H9 (cell line): Measurements from ENCODE around the gene IMMP2L. TPM values are rescaled to one million over a fixed set of nuclear protein-coding genes. Genes with fewer than 3 reads are reported as not detected.

ENCODE experiments used
- DNase-seq: peaks from one replicate; pipeline ENCODE4 v3.0.0-alpha.2; 2017
- H2AFZ ChIP-seq: one replicate; pipeline ENCODE4 v1.6.1; 2013; ENCODE audit warnings: mild to moderate bottlenecking, low read length, control low read depth, moderate library complexity
- H2AK5ac ChIP-seq: 2 replicates; pipeline ENCODE4 v1.6.1; 2013; ENCODE audit warnings: low read length, control low read depth, mixed read lengths; ENCODE audit not compliant: insufficient read length
- H2BK120ac ChIP-seq: one replicate; pipeline ENCODE4 v1.6.1; 2013; ENCODE audit warnings: low read depth, mild to moderate bottlenecking, low read length, control low read depth, inconsistent platforms; ENCODE audit not compliant: poor library complexity, severe bottlenecking
- H2BK12ac ChIP-seq: 2 replicates; pipeline ENCODE4 v1.6.1; 2013; ENCODE audit warnings: low read length, control low read depth, mixed read lengths, low read depth; ENCODE audit not compliant: insufficient read length
- H2BK15ac ChIP-seq: 2 replicates; pipeline ENCODE4 v1.6.1; 2013; ENCODE audit warnings: low read depth, low read length, control low read depth
- H2BK20ac ChIP-seq: one replicate; pipeline ENCODE4 v1.6.1; 2013; ENCODE audit warnings: low read depth, mild to moderate bottlenecking, low read length, control low read depth, inconsistent platforms; ENCODE audit not compliant: poor library complexity, severe bottlenecking
- H2BK5ac ChIP-seq: 2 replicates; pipeline ENCODE4 v1.6.1; 2013; ENCODE audit warnings: low read length, control low read depth, mixed read lengths; ENCODE audit not compliant: insufficient read length
- H3K14ac ChIP-seq: 2 replicates; pipeline ENCODE4 v1.6.1; 2013; ENCODE audit warnings: low read length, control low read depth; ENCODE audit not compliant: insufficient read depth
- H3K18ac ChIP-seq: 2 replicates; pipeline ENCODE4 v1.6.1; 2013; ENCODE audit warnings: low read depth, mild to moderate bottlenecking, mixed read lengths, low read length, control low read depth; ENCODE audit not compliant: insufficient read length
- H3K23ac ChIP-seq: 2 replicates; pipeline ENCODE4 v1.6.1; 2013; ENCODE audit warnings: low read length, control low read depth, mixed read lengths, low read depth; ENCODE audit not compliant: insufficient read length
- H3K23me2 ChIP-seq: 2 replicates; pipeline ENCODE4 v1.6.1; 2013; ENCODE audit warnings: low read depth, mild to moderate bottlenecking, mixed read lengths, low read length, control low read depth; ENCODE audit not compliant: insufficient read length, poor library complexity, severe bottlenecking
- H3K27ac ChIP-seq: 2 replicates; pipeline ENCODE4 v1.5.1; 2013; ENCODE audit warnings: low read length, control low read depth, mixed read lengths, low read depth; ENCODE audit not compliant: insufficient read length
- H3K27me3 ChIP-seq: 2 replicates; pipeline ENCODE4 v1.6.1; 2013; ENCODE audit warnings: low read length, control low read depth, inconsistent platforms; ENCODE audit not compliant: insufficient read depth
- H3K4ac ChIP-seq: 2 replicates; pipeline ENCODE4 v1.6.1; 2013; ENCODE audit warnings: low read depth, mild to moderate bottlenecking, control low read depth, inconsistent platforms, low read length, moderate library complexity
- H3K4me1 ChIP-seq: 2 replicates; pipeline ENCODE4 v1.6.1; 2013; ENCODE audit warnings: low read length, control low read depth, inconsistent platforms; ENCODE audit not compliant: insufficient read depth
- H3K4me2 ChIP-seq: 2 replicates; pipeline ENCODE4 v1.6.1; 2013; ENCODE audit warnings: low read length, control low read depth, mixed read lengths; ENCODE audit not compliant: insufficient read length, insufficient read depth
- H3K56ac ChIP-seq: 2 replicates; pipeline ENCODE4 v1.6.1; 2013; ENCODE audit warnings: low read depth, mild to moderate bottlenecking, mixed read lengths, low read length, control low read depth; ENCODE audit not compliant: insufficient read length
- H3K79me1 ChIP-seq: 2 replicates; pipeline ENCODE4 v1.6.1; 2013; ENCODE audit warnings: low read depth, mild to moderate bottlenecking, moderate library complexity, low read length, control low read depth, inconsistent platforms; ENCODE audit not compliant: insufficient read depth, poor library complexity, severe bottlenecking
- H3K79me2 ChIP-seq: 2 replicates; pipeline ENCODE4 v1.6.1; 2013; ENCODE audit warnings: low read length, control low read depth, inconsistent platforms; ENCODE audit not compliant: insufficient read depth
- H3K9ac ChIP-seq: 2 replicates; pipeline ENCODE4 v1.6.1; 2013; ENCODE audit warnings: low read length, control low read depth, mixed read lengths; ENCODE audit not compliant: insufficient read length; ENCODE audit errors: extremely low read depth
- H3K9me3 ChIP-seq: one replicate; pipeline ENCODE4 v1.6.1; 2013; ENCODE audit warnings: low read depth, low read length, inconsistent platforms; ENCODE audit not compliant: control insufficient read depth
- H3T11ph ChIP-seq: one replicate; pipeline ENCODE4 v1.6.1; 2013; ENCODE audit warnings: mild to moderate bottlenecking, low read length, control low read depth, inconsistent platforms
- H4K20me1 ChIP-seq: one replicate; pipeline ENCODE4 v1.6.1; 2013; ENCODE audit not compliant: control insufficient read depth, insufficient read length, insufficient read depth
- H4K5ac ChIP-seq: 2 replicates; pipeline ENCODE4 v1.6.1; 2013; ENCODE audit warnings: low read depth, mild to moderate bottlenecking, mixed read lengths, low read length, control low read depth; ENCODE audit not compliant: insufficient read length
- H4K8ac ChIP-seq: replicated peaks from 2 replicates; pipeline ENCODE4 v1.6.1; 2013; ENCODE audit warnings: low read length, control low read depth, mixed read lengths, low read depth; ENCODE audit not compliant: insufficient read length
- H4K91ac ChIP-seq: 2 replicates; pipeline ENCODE4 v1.6.1; 2013; ENCODE audit warnings: low read depth, mild to moderate bottlenecking, moderate library complexity, mixed read lengths, low read length, control low read depth; ENCODE audit not compliant: insufficient read length
- H3K27ac Mint-ChIP-seq, 3 experiments: 2 replicates in 2 of 3; 3 replicates in 1 of 3; pipeline ENCODE4 v1.8.0; 2020 to 2021; ENCODE audit warnings: mixed read lengths in 3 of 3, mild to moderate bottlenecking in 1 of 3, moderate library complexity in 1 of 3
- H3K27me3 Mint-ChIP-seq: 2 replicates; pipeline ENCODE4 v1.8.0; 2021; ENCODE audit warnings: low read depth, mild to moderate bottlenecking, moderate library complexity, mixed read lengths
- H3K36me3 Mint-ChIP-seq, 3 experiments: 2 replicates in 2 of 3; 3 replicates in 1 of 3; pipeline ENCODE4 v1.8.0; 2020 to 2021; ENCODE audit warnings: low read depth in 3 of 3, mixed read lengths in 3 of 3; ENCODE audit not compliant: insufficient read depth in 1 of 3
- H3K4me1 Mint-ChIP-seq, 2 experiments: 2 replicates each; pipeline ENCODE4 v1.8.0; 2020; ENCODE audit warnings: mixed read lengths in 2 of 2
- H3K4me3 Mint-ChIP-seq, 2 experiments: 2 replicates in 1 of 2; 3 replicates in 1 of 2; pipeline ENCODE4 v1.8.0; 2020 to 2021; ENCODE audit warnings: mild to moderate bottlenecking in 2 of 2, mixed read lengths in 2 of 2, moderate library complexity in 1 of 2
- H3K9me3 Mint-ChIP-seq, 2 experiments: 2 replicates in 1 of 2; 3 replicates in 1 of 2; pipeline ENCODE4 v1.8.0; 2020; ENCODE audit warnings: mild to moderate bottlenecking in 2 of 2, mixed read lengths in 2 of 2, moderate library complexity in 1 of 2
- WGBS: extraction: QIAGEN DNeasy Blood & Tissue Kit; methylation state at CpG from one replicate; pipeline ENCODE4 v1.1.7; 2013; ENCODE audit warnings: missing lambda C conversion rate, low lambda C conversion rate, mixed read lengths; ENCODE audit not compliant: insufficient read length; ENCODE audit errors: extremely low coverage; 5-methylcytosine and 5-hydroxymethylcytosine counted together
- total RNA-seq: library from RNA; stranded (reverse); gene quantifications from 2 replicates; pipeline ENCODE4 v1.2.1, GENCODE V29; 2021
- TF ChIP-seq, protein P1 (sequence below): fragments of 200-600 bp; sonication (generic); conservative IDR thresholded peaks from 3 replicates; pipeline ENCODE4 v1.8.0; 2021; ENCODE audit warnings: antibody characterized with exemption, mild to moderate bottlenecking

IMMP2L gene
- total RNA-seq, 1 experiment from 2014 or later: 14.7 TPM

DNA sequence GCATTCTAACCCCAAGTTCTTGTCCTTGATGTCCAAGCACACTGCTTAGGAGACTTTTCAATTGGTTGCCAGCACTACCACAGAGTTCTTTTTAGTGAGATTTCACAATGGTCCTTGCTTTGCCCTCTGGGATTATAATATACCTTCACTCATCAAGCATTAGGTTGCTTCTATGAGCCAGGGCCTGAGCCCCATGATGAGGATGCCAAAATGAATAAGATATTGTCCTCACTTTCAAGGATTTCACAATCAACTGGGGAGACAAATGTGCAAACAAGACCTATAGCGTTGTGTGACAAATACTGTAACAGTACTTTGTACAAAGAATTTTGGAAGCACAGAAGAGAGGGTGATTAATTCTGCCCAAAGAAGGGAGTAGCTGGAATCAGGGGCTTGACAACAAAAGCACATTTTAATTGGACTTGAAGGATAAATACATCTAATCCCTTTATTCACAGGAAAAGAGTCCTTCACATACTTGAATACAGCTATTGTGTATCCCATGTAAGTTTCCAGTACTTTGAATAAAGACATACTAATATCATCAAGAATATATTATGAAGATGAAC, 734.9 kb downstream of the IMMP2L start:
- H3K27ac Mint-ChIP-seq: no peak overlapping the region
- Histone ChIP-seq H2BK15ac (no peak overlapping the region), H2BK12ac (no peak overlapping the region), H3K27me3 (no peaks in the 10 kb centered on the region), H3K4ac (no peak overlapping the region), H3K9ac (no peak overlapping the region), H2BK20ac (no peak overlapping the region), H3K27ac (no peak overlapping the region), H3K4me1 (no peaks in the 10 kb centered on the region), H3K4me2 (no peak overlapping the region), H3K56ac (no peak overlapping the region), H2BK5ac (no peak overlapping the region), H3K9me3 (no peaks in the 10 kb centered on the region), H4K8ac (no peak overlapping the region), H3T11ph (no peak overlapping the region), H3K79me2 (no peaks in the 10 kb centered on the region), H3K23me2 (no peaks in the 10 kb centered on the region), H3K14ac (no peak overlapping the region), H2BK120ac (no peak overlapping the region), H4K20me1 (no peaks in the 10 kb centered on the region), H2AK5ac (no peak overlapping the region), H4K5ac (no peak overlapping the region), H4K91ac (no peak overlapping the region), H3K79me1 (no peaks in the 10 kb centered on the region), H2AFZ (no peak overlapping the region), H3K18ac (no peak overlapping the region), H3K23ac (no peak overlapping the region)
- no peaks in the 10 kb centered on the region for H3K27me3 Mint-ChIP-seq
- peaks cover 0 to 3% (median 0%) of the 10 kb centered on the region in 3 experiments; a peak in 4 of 7 replicates for H3K36me3 Mint-ChIP-seq
- WGBS: no CpG with 5 or more reads among the region's 1 CpG
- H3K4me3 Mint-ChIP-seq: no peak overlapping the region
- H3K4me1 Mint-ChIP-seq: no peaks in the 10 kb centered on the region
- H3K9me3 Mint-ChIP-seq: peaks cover 3 to 5% of the 10 kb centered on the region in 2 experiments; a peak in 1 of 5 replicates
- TF ChIP-seq, protein P1, sequence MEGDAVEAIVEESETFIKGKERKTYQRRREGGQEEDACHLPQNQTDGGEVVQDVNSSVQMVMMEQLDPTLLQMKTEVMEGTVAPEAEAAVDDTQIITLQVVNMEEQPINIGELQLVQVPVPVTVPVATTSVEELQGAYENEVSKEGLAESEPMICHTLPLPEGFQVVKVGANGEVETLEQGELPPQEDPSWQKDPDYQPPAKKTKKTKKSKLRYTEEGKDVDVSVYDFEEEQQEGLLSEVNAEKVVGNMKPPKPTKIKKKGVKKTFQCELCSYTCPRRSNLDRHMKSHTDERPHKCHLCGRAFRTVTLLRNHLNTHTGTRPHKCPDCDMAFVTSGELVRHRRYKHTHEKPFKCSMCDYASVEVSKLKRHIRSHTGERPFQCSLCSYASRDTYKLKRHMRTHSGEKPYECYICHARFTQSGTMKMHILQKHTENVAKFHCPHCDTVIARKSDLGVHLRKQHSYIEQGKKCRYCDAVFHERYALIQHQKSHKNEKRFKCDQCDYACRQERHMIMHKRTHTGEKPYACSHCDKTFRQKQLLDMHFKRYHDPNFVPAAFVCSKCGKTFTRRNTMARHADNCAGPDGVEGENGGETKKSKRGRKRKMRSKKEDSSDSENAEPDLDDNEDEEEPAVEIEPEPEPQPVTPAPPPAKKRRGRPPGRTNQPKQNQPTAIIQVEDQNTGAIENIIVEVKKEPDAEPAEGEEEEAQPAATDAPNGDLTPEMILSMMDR: no peak
- no peak for DNase-seq
